Measurements from ENCODE around the gene HOXB3. TPM values are rescaled to one million over a fixed set of nuclear protein-coding genes. Genes with fewer than 3 reads are reported as not detected.

Gene HOXB3
- polyA plus RNA-seq, 3 donors, result 105 to 150 (median 118) TPM

DNA sequence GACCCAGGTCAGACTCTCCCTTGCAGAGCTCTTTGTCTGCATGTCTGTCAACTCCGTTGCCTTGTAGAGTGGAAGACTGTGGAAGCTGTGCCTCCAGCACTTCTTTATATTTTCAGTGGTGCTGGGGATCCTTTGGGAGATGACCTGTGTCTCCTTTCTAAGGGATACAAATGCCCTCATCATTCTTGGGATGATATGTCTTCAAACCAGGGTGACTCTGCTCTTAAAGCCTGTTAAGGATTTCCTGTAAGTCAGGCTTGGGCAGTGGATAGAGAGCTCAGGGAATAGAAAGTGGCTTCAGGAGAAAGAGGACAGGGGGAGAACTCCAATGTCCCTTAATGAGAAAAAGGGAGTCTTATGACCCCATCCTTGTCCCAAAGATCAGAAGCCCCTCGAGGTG is 1.5 kb downstream of the HOXB3 start:
- DNase-seq (ENCODE audit: low read depth in 3 of 3, low spot score in 2 of 3), result no peak

DNA sequence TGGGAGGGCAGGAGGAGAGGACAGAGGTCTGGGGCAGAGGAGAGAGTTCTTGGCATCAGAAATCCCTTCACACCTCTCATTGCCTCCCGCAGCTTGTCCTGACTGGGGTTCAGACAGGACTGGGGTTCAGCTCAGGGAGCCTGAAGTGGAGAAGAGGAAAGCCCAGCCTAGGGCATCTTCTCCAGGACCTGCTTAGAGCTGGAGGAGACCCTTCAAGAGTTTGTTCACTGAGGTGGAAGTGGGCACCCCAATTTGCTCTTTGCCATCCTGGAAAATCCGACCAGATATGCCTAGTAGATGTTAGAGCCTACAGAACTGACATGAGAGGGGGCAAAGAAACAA is 2.0 kb downstream of the HOXB3 start:
- no peak for DNase-seq (ENCODE audit: low read depth in 3 of 3, low spot score in 2 of 3)

DNA sequence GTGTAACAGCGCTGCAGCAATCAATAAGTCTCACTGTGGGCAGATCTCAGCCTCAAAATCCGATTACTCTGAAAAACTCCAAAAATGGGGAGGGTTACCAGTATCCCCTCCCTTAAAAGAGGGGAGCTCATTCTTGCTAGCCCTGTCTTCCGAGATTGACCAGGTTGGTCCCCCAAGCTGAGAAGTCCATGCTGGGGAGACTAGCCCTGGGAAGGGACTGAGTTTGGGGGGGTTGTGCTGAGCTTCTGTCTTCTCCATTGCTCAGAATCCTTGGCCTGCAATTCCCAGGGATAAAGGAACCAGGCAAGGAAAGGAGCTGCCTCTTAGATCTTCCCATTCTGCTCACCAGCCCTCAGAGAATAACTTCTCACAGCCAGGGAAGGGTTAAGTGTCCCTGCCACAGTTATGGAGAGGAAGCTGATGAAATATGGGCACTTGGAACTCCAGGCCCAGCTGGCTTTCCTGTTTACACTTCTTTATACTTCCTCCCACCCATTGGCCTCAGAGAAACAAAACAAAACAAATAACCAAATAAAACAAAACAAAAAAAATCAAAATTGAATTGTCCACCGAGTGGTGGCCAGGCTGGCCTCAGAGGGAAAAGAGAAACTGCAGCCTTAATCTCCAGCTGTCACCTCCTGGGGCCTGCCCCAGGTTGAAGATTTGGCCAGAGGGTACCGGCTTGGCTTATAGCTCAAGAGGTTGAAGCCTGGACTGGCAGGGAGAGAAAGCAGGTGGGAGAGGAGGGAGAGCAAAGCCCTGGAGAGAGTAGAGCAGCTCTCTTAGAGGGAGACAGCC is 2.6 kb downstream of the HOXB3 start:
- no peak for DNase-seq (ENCODE audit: low read depth in 3 of 3, low spot score in 2 of 3)

- no peak for DNase-seq (ENCODE audit: low read depth in 3 of 3, low spot score in 2 of 3)
Measured at GRCh38 chr17:48586355-48587258, 3.4 kb downstream of the HOXB3 start.

DNA sequence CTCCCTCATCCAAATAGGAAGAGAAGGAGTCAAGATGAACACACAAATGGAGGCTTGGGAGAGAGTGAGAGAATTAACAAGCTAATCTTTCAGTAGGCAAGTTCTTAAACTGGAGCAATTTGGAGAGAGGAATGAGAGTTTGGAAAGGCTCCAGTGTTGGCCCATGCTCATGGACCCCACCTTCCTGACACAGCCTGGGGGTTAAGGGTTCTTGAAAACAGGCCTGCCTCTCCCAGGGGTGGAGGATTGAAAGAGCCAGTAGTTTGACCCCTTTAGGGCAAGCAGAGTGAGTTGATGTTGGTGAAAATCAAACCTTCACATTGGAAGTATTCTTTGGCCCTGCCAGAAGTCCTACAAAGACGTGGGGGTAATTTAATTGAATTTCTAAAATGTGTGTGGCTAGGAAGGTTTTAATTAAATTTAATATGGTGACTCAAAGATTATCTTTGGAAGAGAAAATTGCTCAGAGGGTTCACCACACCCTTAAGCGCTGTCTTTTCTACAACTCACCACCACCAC is 5.8 kb downstream of the HOXB3 start:
- DNase-seq (ENCODE audit: low read depth in 3 of 3, low spot score in 2 of 3), result no peak

DNA sequence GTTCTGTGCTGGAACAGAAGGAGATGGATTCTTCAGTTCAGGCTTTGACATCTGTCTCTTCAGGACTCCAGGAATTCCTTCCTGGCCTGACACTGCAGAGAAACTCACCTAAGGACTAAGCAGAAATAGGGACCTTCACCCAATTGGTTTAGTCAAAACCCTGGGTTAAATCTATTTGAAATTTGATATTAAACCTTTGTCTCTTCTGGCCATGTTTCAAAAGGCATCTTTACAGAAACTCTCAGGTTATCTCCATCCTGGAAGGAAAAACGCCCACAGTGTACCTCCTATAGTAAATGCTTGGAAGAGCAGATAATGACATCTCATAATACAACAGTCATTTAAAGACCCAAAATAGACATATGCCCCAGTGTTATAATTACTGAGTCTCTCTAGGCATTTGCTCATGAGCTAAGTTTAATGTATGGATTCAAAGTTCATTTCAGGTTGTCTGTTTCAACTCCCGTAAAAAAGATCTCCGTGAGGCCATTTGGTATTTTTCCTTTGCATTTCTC is 6.3 kb downstream of the HOXB3 start:
- no peak for DNase-seq (ENCODE audit: low read depth in 3 of 3, low spot score in 2 of 3)

DNA sequence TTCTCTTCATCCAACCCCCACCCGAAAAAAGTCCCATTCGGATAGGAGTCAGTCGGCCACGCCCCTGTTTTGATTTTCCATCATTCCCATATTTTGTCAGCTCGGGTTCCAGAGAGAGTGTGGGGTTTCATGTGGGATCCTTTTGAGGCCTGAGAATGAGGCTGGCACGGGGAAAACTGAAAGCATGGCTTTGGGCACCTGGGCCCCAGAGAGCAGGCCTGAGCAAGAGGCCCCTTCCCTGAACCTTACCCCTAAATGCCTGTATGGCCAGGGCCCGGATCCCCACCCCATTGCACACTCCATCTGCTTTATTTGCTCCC is 7.3 kb downstream of the HOXB3 start:
- no peak for DNase-seq (ENCODE audit: low read depth in 3 of 3, low spot score in 2 of 3)

GRCh38 chr17:48579760-48580554 is 10.1 kb downstream of the HOXB3 start:
- DNase-seq (ENCODE audit: low read depth in 3 of 3, low spot score in 2 of 3), result no peak

- DNase-seq (ENCODE audit: low read depth in 3 of 3, low spot score in 2 of 3), result no peak
Measured at GRCh38 chr17:48579471-48579759, 10.6 kb downstream of the HOXB3 start.

GRCh38 chr17:48578616-48579470 is 11.2 kb downstream of the HOXB3 start:
- DNase-seq (ENCODE audit: low read depth in 3 of 3, low spot score in 2 of 3), result no peak

DNA sequence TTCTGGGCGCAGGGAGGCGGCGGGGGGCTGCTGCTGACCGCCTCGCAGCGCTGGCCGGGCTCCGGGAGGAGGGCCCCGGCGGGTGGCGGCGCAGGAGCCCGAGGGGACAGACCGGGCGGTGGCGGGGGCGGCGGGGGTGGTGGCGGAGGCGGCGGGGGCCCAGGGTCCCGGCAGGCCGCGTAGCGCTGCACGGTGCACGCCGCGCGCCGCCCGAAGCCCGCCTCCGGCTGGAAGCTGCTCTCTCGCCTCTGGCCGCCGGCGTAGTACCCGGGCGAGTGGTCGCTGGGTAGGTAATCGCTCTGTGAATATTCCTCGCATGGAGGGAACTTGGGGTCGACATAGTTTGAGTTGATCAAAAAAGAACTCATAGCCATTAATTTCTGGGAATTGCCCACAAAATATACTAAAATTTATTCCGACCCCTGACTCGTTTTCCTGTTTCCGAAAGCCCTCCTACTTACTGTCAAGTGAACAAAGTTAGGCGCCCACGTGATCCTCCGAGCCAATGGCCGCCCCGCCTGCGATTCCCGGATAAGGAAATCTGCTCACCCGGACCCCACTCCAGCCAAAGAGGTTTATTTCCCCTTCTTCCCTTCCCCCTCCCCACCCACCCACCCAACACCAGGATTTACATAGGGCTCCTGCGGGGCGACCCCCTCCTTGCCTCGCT is 12.0 kb downstream of the HOXB3 start, which contains the start of gene HOXB4:
Gene HOXB4, minus strand, starts transcription at position 405 of the 670 bp plus-strand sequence. Its CDS starts 31 bp downstream, at position 374.
- DNase-seq (ENCODE audit: low read depth in 3 of 3, low spot score in 2 of 3), result no peak

DNA sequence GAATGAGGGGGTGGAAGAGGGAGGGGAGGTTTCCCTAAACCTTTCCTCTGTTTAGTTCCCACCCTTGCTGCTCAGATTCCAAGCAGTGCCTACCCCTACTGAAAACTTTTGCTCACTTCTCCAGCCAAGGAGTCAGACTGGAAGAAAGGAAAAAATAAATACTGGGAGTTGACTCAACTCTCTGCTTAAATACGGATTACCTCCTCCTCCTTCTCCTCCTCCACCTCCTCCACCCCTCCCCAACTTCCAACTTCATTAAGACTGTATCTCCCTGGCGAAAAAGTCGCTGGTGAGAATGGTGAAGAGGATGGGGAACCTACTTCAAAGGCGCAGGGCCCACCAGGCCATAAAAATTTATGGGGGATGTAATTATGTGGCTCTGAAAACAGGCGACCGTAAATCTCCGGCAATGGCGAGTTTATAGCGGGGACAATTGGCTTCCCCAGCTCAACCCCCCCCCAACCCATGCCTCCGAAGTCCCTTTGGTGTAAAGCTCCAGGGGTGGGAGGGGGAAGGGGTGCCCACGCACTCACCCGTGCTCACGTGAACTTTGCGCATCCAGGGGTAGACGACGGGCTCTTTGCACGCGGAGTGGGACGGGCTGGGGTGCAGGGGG is 12.6 kb downstream of the HOXB3 start:
- peak in 2 of 3 donors; percentile 90 to 92 for DNase-seq (ENCODE audit: low read depth in 3 of 3, low spot score in 2 of 3)

GRCh38 chr17:48576479-48577309 is 13.3 kb downstream of the HOXB3 start:
- DNase-seq (ENCODE audit: low read depth in 3 of 3, low spot score in 2 of 3), result no peak

- DNase-seq (ENCODE audit: low read depth in 3 of 3, low spot score in 2 of 3), result no peak
Measured at GRCh38 chr17:48575673-48576478, 14.2 kb downstream of the HOXB3 start.

- no peak for DNase-seq (ENCODE audit: low read depth in 3 of 3, low spot score in 2 of 3)
Measured at GRCh38 chr17:48575066-48575582, 14.9 kb downstream of the HOXB3 start.

DNA sequence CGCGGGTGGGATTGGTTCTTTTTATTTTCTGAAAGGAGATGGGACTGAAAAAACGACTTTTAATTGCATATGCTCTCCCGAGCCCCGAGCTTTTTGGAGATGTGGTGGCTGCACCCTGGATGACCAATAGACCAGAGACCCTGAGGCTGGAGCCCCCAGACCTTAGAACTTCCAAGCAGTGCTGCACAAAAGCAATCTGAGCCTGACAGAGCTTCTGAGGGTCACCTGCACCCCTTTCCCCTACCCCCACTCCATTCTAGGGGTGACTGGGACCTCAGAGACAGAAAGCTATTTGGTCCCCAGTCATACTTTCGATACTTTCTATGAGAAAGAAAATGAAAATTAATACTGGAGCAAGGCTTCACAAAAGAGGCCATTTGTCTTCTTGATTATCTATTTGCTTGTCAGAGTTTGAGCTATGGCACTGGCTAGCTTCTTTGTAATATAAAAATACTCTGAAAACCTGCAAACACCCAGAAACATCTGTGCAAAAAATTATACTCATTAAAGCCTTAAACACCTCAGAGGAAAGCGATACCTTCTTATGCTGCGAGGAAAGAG is 15.5 kb downstream of the HOXB3 start:
- no peak for DNase-seq (ENCODE audit: low read depth in 3 of 3, low spot score in 2 of 3)

Measured in right renal cortex interstitium (tissue), 3 donors.